NCI-H748 (cell line): ENCODE measurements around the gene ATP2A2.
"Not testable (repeated sequence)": the region's sequence is repeated elsewhere in the genome, so short reads cannot be mapped to it uniquely, and the experiment has no call there.

Source experiments
- DNase-seq: peaks from one replicate; lab custom pipeline; 2025; ENCODE audit not compliant: unreplicated experiment; lab: John Stamatoyannopoulos, UW

ATP2A2 gene

GRCh38 chr12:110340261-110340660, 59.2 kb downstream of the ATP2A2 start:
- not testable (repeated sequence) for DNase-seq

- DNase-seq: no peak
Measured at GRCh38 chr12:110340706-110341105, 59.7 kb downstream of the ATP2A2 start.

GRCh38 chr12:110342157-110342556, 61.1 kb downstream of the ATP2A2 start:
- DNase-seq: no peak

- no peak for DNase-seq
Measured at GRCh38 chr12:110343114-110343513, 62.1 kb downstream of the ATP2A2 start.

GRCh38 chr12:110343736-110344555, 62.9 kb downstream of the ATP2A2 start:
- DNase-seq: no peak

- DNase-seq: no peak
Measured at GRCh38 chr12:110344657-110345056, 63.6 kb downstream of the ATP2A2 start.

- DNase-seq: no peak
Measured at GRCh38 chr12:110345176-110345661, 64.2 kb downstream of the ATP2A2 start.

- DNase-seq: no peak
Measured at GRCh38 chr12:110345963-110346362, 64.9 kb downstream of the ATP2A2 start.

- no peak for DNase-seq
Measured at GRCh38 chr12:110347767-110348166, 66.7 kb downstream of the ATP2A2 start.

GRCh38 chr12:110348431-110349059, 67.5 kb downstream of the ATP2A2 start:
- no peak for DNase-seq

- no peak for DNase-seq
Measured at GRCh38 chr12:110349096-110349495, 68.0 kb downstream of the ATP2A2 start.

GRCh38 chr12:110349514-110350151, 68.6 kb downstream of the ATP2A2 start:
- no peak for DNase-seq

GRCh38 chr12:110351119-110351518, 70.1 kb downstream of the ATP2A2 start:
- no peak for DNase-seq

- no peak for DNase-seq
Measured at GRCh38 chr12:110352401-110352800, 71.4 kb downstream of the ATP2A2 start.

- no peak for DNase-seq
Measured at GRCh38 chr12:110353211-110353965, 72.3 kb downstream of the ATP2A2 start.

GRCh38 chr12:110354172-110354780, 73.2 kb downstream of the ATP2A2 start:
- DNase-seq: no peak

- DNase-seq: peak; percentile 40
Measured at GRCh38 chr12:110355073-110355472, 74.0 kb downstream of the ATP2A2 start.

GRCh38 chr12:110358384-110359097, 77.5 kb downstream of the ATP2A2 start:
- not testable (repeated sequence) for DNase-seq

GRCh38 chr12:110361216-110361615, 80.2 kb downstream of the ATP2A2 start:
- no peak for DNase-seq
